ENCODE results near the gene ZNF416.
A peak's percentile ranks its signal among the peaks of the same experiment; 100 is the strongest.

ZNF416 gene

GRCh38 chr19:57578487-57579205 is at the start of gene ZNF416:
Gene ZNF416 (minus strand): TSS chr19:57578911. CDS start chr19:57578704, 207 bp downstream.
- H3K4me3 ChIP-seq (ENCODE audit: low read depth, low read length) = peak within 1 kb of the TSS; percentile 68
- peak; percentile 97 for DNase-seq (ENCODE audit: low read depth)
- TF ChIP-seq CTCF (IDR thresholded peaks at IDR 0.05; ENCODE audit: low read depth, low read length) (no peak), POLR2A (IDR thresholded peaks at IDR 0.05; ENCODE audit: extremely low read depth, insufficient read length) (peak; percentile 39), MAX (IDR thresholded peaks at IDR 0.05; ENCODE audit: low read depth, low read length) (peak; percentile 47; the same call in 1 of the 2 replicates), MYC (IDR thresholded peaks at IDR 0.05; ENCODE audit: low read depth, low read length) (no peak; the same call in 1 of the 2 replicates)

- DNase-seq (ENCODE audit: low read depth) = no peak
- TF ChIP-seq CTCF (IDR thresholded peaks at IDR 0.05; ENCODE audit: low read depth, low read length) (no peak), MAX (IDR thresholded peaks at IDR 0.05; ENCODE audit: low read depth, low read length) (no peak), POLR2A (IDR thresholded peaks at IDR 0.05; ENCODE audit: extremely low read depth, insufficient read length) (no peak), MYC (IDR thresholded peaks at IDR 0.05; ENCODE audit: low read depth, low read length) (no peak)
Observed at GRCh38 chr19:57623091-57623490, 44.4 kb upstream of the ZNF416 start.

GRCh38 chr19:57620673-57621348 is 42.1 kb upstream of the ZNF416 start:
- peak; percentile 6 for DNase-seq (ENCODE audit: low read depth)
- no peak overlapping the region for H3K4me3 ChIP-seq (ENCODE audit: low read depth, low read length)
- no peak for TF ChIP-seq MYC (IDR thresholded peaks at IDR 0.05; ENCODE audit: low read depth, low read length)
- TF ChIP-seq CTCF (IDR thresholded peaks at IDR 0.05; ENCODE audit: low read depth, low read length) = no peak
- TF ChIP-seq MAX (IDR thresholded peaks at IDR 0.05; ENCODE audit: low read depth, low read length) = no peak
- no peak for TF ChIP-seq POLR2A (IDR thresholded peaks at IDR 0.05; ENCODE audit: extremely low read depth, insufficient read length)

More at GRCh38 chr19:57623091-57623490, 44.4 kb upstream of the ZNF416 start:
- H3K4me3 ChIP-seq (ENCODE audit: low read depth, low read length) = no peak overlapping the region

GRCh38 chr19:57615346-57615745 is 36.6 kb upstream of the ZNF416 start:
- DNase-seq (ENCODE audit: low read depth) = no peak

More at GRCh38 chr19:57615346-57615745, 36.6 kb upstream of the ZNF416 start:
- peak overlapping the region; percentile 81 for H3K4me3 ChIP-seq (ENCODE audit: low read depth, low read length)
- no peak for TF ChIP-seq CTCF (IDR thresholded peaks at IDR 0.05; ENCODE audit: low read depth, low read length)
- no peak for TF ChIP-seq MYC (IDR thresholded peaks at IDR 0.05; ENCODE audit: low read depth, low read length)
- no peak for TF ChIP-seq MAX (IDR thresholded peaks at IDR 0.05; ENCODE audit: low read depth, low read length)
- TF ChIP-seq POLR2A (IDR thresholded peaks at IDR 0.05; ENCODE audit: extremely low read depth, insufficient read length) = no peak

Measured in NB4 (cell line).